Hepatocyte (in vitro differentiated cells): ENCODE measurements around the gene NSUN7. TPM values are rescaled to one million over a fixed set of nuclear protein-coding genes. Genes with fewer than 3 reads are reported as not detected.

Source experiments
- DNase-seq: peaks from one replicate; pipeline ENCODE4 v3.0.0-alpha.2; 2016; ENCODE audit warnings: low spot score
- H2AFZ ChIP-seq: fragments of 200-600 bp; sonication (generic); 2 replicates; pipeline ENCODE4 v1.6.0; 2016; ENCODE audit warnings: antibody characterized with exemption, mild to moderate bottlenecking
- H3K27ac ChIP-seq: fragments of 200-600 bp; sonication (generic); 2 replicates; pipeline ENCODE4 v1.5.1; 2016; ENCODE audit warnings: mild to moderate bottlenecking
- H3K27me3 ChIP-seq: fragments of 200-600 bp; sonication (generic); 2 replicates; pipeline ENCODE4 v1.6.1; 2016
- H3K36me3 ChIP-seq: fragments of 200-600 bp; sonication (generic); replicated peaks from 2 replicates; pipeline ENCODE4 v1.5.1; 2016; ENCODE audit warnings: low read depth; ENCODE audit not compliant: insufficient read depth
- H3K4me1 ChIP-seq: fragments of 200-600 bp; sonication (generic); 2 replicates; pipeline ENCODE4 v1.5.1; 2016; ENCODE audit warnings: mild to moderate bottlenecking, moderate library complexity; ENCODE audit not compliant: insufficient read depth
- H3K4me2 ChIP-seq: fragments of 200-600 bp; sonication (generic); 2 replicates; pipeline ENCODE4 v1.6.0; 2016
- H3K4me3 ChIP-seq: fragments of 200-600 bp; sonication (generic); 2 replicates; pipeline ENCODE4 v1.5.1; 2016; ENCODE audit warnings: mild to moderate bottlenecking
- H3K79me2 ChIP-seq: fragments of 200-600 bp; sonication (generic); 2 replicates; pipeline ENCODE4 v1.6.0; 2017; ENCODE audit warnings: mild to moderate bottlenecking
- H3K9me2 ChIP-seq: fragments of 200-600 bp; sonication (generic); replicated peaks from 2 replicates; pipeline ENCODE4 v1.6.0; 2017; ENCODE audit warnings: mild to moderate bottlenecking; ENCODE audit not compliant: insufficient read depth
- H3K9me3 ChIP-seq: fragments of 200-600 bp; sonication (generic); 2 replicates; pipeline ENCODE4 v1.5.1; 2016; ENCODE audit warnings: low read depth, mild to moderate bottlenecking
- H4K20me1 ChIP-seq: fragments of 200-600 bp; sonication (generic); 2 replicates; pipeline ENCODE4 v1.6.0; 2016; ENCODE audit warnings: mild to moderate bottlenecking; ENCODE audit not compliant: insufficient read depth, poor library complexity, severe bottlenecking
- EZH2 ChIP-seq: fragments of 200-600 bp; sonication (generic); IDR thresholded peaks from 2 replicates; pipeline ENCODE4 v1.6.1; 2016; ENCODE audit warnings: antibody characterized with exemption, mild to moderate bottlenecking, borderline replicate concordance
- EZH2phosphoT487 ChIP-seq: fragments of 200-600 bp; sonication (generic); IDR thresholded peaks from one replicate; pipeline ENCODE4 v1.6.1; 2018; ENCODE audit warnings: antibody characterized with exemption, mild to moderate bottlenecking, low read depth, moderate library complexity; ENCODE audit not compliant: unreplicated experiment, severe bottlenecking
- WGBS: methylation state at CpG from one replicate; pipeline ENCODE4 v1.1.6; 2016; ENCODE audit warnings: low lambda C conversion rate; ENCODE audit errors: missing lambda C conversion rate; 5-methylcytosine and 5-hydroxymethylcytosine counted together
- polyA plus RNA-seq: library from polyadenylated mRNA; unstranded; fragments of >200 nt; fragmentation: Nextera tagmentation; extraction: Ambion mirVana; gene quantifications from 2 replicates; pipeline ENCODE4 v1.2.1, GENCODE V29; 2016
- total RNA-seq: library from RNA; depleted of rRNA; stranded (reverse); fragments of >200 nt; gene quantifications from 2 replicates; pipeline ENCODE4 v1.2.3, GENCODE V29; 2014
- TF ChIP-seq, protein P1 (sequence below): fragments of 200-600 bp; sonication (generic); IDR thresholded peaks from 2 replicates; pipeline ENCODE4 v1.5.1; 2016; ENCODE audit warnings: antibody characterized with exemption, mild to moderate bottlenecking; ENCODE audit not compliant: poor library complexity

Gene NSUN7
- total and polyA plus RNA-seq, 2 experiments from 2014 or later: 4.6 to 8.0 TPM

DNA sequence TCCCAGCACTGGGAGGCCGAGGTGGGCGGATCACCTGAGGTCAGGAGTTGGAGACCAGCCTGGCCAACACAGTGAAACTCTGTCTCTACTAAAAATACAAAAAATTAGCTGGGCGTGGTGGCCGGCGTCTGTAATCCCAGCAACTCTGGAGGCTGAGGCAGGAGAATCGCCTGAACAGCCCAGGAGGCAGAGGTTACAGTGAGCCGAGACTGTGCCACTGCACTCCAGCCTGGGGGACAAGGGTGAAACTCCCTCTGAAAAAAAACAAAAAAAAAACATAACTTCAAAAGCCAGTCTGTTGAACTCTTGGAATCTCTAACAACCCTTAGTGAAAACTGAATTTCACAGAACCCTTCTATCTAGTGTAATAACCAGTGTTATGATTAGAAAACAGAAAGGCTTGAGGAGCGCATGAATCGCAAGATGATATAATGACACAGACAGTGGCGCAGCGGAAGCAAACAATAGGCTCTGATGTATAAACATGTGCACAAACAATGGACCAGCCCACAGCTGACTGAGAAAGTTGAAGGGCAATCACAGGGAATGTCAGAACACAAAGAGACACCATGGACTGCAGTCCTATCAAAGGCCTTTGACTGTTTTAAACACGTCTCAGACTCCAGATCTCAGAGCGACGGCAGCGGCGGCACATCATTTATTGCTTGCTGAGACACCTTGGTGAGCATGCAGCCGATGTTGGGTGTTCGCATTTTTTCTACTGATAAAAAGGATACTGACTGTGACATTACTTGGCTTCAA is 81.6 kb downstream of the NSUN7 start:
- no peaks in the 10 kb centered on the region for H3K9me3 ChIP-seq
- H3K79me2 ChIP-seq: no peaks in the 10 kb centered on the region
- H3K36me3 ChIP-seq: no peaks in the 10 kb centered on the region
- no peaks in the 10 kb centered on the region for H3K9me2 ChIP-seq
- DNase-seq: no peak
- TF ChIP-seq, protein P1, sequence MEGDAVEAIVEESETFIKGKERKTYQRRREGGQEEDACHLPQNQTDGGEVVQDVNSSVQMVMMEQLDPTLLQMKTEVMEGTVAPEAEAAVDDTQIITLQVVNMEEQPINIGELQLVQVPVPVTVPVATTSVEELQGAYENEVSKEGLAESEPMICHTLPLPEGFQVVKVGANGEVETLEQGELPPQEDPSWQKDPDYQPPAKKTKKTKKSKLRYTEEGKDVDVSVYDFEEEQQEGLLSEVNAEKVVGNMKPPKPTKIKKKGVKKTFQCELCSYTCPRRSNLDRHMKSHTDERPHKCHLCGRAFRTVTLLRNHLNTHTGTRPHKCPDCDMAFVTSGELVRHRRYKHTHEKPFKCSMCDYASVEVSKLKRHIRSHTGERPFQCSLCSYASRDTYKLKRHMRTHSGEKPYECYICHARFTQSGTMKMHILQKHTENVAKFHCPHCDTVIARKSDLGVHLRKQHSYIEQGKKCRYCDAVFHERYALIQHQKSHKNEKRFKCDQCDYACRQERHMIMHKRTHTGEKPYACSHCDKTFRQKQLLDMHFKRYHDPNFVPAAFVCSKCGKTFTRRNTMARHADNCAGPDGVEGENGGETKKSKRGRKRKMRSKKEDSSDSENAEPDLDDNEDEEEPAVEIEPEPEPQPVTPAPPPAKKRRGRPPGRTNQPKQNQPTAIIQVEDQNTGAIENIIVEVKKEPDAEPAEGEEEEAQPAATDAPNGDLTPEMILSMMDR: no peak
- TF ChIP-seq EZH2: no peak
- TF ChIP-seq EZH2phosphoT487: no peak
- no peaks in the 10 kb centered on the region for H3K4me1 ChIP-seq
- H4K20me1 ChIP-seq: no peaks in the 10 kb centered on the region
- no peak overlapping the region for H3K4me2 ChIP-seq
- H3K27ac ChIP-seq: no peak overlapping the region
- 90% methylated on average over 18 of the region's 18 CpGs for WGBS
- H3K4me3 ChIP-seq: no peak overlapping the region
- H2AFZ ChIP-seq: no peak overlapping the region
- no peaks in the 10 kb centered on the region for H3K27me3 ChIP-seq

DNA sequence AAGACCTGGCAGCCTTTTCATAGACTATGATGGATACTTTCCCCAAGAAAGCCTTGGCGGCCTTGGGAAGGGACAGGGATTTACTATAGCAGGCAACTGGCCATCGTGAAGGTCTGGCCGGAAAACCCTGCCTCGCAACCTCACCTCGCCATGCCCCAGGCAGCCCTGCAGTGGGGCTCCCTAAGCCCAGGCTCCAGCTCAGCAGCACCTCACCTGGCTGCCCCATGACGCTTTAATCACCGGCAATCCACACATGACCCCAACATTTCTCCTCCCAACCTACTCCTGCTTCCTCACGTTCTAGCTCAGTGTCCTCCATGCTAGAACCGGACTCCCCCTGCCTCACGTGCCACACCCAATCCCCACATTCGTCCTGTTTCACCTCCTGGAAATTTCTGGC is 82.4 kb downstream of the NSUN7 start:
- Histone ChIP-seq H3K4me3 (no peak overlapping the region), H3K9me2 (no peaks in the 10 kb centered on the region), H3K36me3 (no peaks in the 10 kb centered on the region), H3K27ac (no peak overlapping the region), H3K4me1 (no peaks in the 10 kb centered on the region), H2AFZ (no peak overlapping the region), H4K20me1 (no peaks in the 10 kb centered on the region), H3K79me2 (no peaks in the 10 kb centered on the region), H3K4me2 (no peak overlapping the region), H3K27me3 (no peaks in the 10 kb centered on the region), H3K9me3 (no peaks in the 10 kb centered on the region)
- WGBS: 88% methylated on average over 11 of the region's 11 CpGs
- DNase-seq: no peak
- TF ChIP-seq EZH2 (no peak), EZH2phosphoT487 (no peak)
- TF ChIP-seq, protein P1: no peak

DNA sequence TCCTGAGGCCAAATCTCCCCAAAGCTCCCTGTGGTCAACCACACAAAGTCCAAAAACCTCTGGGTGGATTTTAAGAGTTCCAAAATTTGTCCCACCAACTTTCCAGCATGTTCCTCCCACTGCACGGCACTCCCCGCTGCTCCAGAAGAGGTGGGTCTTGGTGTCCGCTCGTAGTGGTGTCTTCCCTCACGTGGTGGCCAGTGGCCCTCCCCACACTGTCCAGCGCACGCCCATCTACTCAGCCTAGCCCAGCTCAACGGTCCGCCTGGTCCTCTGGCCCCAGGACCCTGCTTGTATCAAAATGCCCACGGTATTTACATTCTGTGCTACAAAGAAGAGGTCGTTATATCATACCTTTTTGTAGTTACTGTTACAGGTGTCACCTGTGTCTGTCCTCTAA is 83.5 kb downstream of the NSUN7 start:
- no peak for TF ChIP-seq EZH2phosphoT487
- no peak for TF ChIP-seq EZH2
- TF ChIP-seq, protein P1: no peak
- Histone ChIP-seq H3K79me2 (no peaks in the 10 kb centered on the region), H3K9me3 (no peaks in the 10 kb centered on the region), H3K4me2 (no peak overlapping the region), H4K20me1 (no peaks in the 10 kb centered on the region), H3K36me3 (no peaks in the 10 kb centered on the region), H2AFZ (no peak overlapping the region), H3K4me1 (no peaks in the 10 kb centered on the region), H3K9me2 (no peaks in the 10 kb centered on the region), H3K4me3 (no peak overlapping the region), H3K27ac (no peak overlapping the region), H3K27me3 (no peaks in the 10 kb centered on the region)
- DNase-seq: no peak
- 96% methylated on average over 11 of the region's 11 CpGs for WGBS
